GM18867 (cell line): ENCODE measurements around the gene GMPPA.

Experiments
- ATAC-seq: cut with Tn5 transposase; IDR thresholded peaks from one replicate; pipeline ENCODE4 v1.9.1; 2021; ENCODE audit warnings: mild to moderate bottlenecking, moderate library complexity; ENCODE audit not compliant: unreplicated experiment

The GMPPA gene

GRCh38 chr2:219501849-219502248, 3.2 kb downstream of the GMPPA start:
- no peak for ATAC-seq

- ATAC-seq = no peak
Observed at GRCh38 chr2:219502618-219503017, 3.9 kb downstream of the GMPPA start.

DNA sequence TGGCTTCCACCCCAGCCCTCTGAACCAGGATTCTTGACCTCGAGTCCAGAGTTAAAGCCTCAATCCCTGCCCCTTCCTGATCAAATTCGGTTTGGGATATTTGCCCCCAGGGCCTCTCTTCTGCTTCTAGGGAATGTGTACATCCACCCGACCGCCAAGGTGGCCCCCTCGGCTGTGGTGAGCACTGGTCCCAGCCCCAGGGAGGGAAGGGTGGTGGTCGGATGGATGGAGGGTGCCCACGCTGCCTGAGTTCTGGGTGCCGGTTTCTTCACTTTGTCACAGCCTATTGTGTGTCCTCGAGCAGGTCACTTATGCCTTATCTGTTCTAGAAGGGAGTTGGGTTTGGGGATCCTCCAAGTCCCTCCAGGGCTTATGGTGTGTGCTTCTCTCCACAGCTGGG, 6.9 kb downstream of the GMPPA start:
- ATAC-seq = no peak

GRCh38 chr2:219506153-219506801, 7.6 kb downstream of the GMPPA start:
- ATAC-seq = no peak

DNA sequence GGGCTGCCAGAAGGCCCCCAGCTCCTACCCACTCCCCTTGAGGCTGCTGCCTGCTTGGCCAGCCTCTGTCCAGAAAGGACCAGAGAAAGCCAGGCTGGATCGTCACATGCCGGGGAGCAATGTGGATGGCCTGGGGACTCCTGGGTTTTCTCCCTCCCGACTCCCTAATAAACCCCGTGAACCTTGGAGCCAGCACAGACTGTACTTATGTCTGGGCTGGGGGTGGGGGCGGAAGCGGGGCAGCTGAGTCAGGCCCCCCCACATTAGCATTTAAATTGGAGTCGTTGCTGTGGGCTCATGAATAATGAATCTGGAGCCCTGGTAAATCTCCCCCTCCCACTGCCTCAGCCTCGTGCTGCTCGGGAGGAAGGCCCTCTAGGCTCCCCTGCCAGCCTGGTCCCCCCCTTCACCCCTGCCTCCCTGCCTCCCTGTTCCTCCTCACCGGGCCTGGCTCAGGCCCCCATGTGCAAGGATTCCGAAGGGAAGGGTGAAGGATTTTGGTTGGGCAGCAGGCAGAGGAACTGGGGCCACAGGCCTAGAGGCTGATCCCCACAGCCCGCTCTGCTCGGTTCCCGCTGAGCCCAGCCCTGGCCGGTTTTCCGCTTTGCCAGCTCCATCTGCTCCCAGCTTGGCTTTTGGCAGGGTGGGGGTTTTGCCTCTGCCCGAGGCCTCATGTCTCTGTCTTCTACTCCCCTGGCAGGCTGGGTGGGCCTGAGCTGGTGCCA, 8.3 kb downstream of the GMPPA start:
- ATAC-seq = no peak

DNA sequence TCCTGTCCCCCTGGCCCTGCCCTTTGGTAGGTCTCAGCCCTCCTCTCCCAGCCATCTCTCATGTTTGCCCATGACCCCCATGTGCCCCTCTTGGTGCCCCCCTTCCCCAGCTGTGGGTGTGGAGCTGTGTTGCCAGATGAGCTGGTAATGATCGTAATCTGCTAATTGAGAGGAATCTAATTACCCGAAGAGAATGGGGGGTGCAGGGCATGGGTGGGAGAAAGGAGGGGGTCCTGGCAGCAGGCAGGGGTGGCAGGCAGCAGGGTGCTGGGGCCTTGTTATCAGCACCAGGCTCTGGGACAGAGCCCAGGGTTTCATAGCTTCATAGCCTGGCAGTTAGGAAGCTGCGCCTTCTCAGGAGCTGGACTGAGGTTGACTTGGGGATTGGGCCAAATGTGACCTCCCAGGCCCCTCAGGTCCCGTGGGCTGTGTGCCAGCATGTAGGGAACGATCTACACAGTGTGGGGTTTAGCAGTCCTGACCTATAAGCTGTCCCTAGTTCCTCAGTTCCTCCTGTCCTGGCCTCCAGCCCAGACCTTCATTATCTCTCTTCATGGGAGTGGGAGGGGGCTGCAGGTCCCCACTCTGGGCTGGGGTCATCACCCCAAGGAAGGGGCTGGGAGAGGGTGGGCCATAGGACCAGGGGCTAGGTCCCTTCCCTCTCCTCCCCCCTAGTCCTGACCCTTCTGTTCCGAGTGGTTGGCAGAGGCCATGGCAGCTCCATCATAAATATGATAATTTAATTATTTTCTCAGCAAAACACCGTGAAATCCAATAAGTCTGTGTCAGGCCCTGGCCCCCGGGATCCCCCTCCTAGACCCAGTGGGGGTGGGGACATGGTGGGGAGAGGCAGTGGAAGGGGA, 9.1 kb downstream of the GMPPA start:
- no peak for ATAC-seq

GRCh38 chr2:219508444-219508734, 9.7 kb downstream of the GMPPA start:
- ATAC-seq = no peak

DNA sequence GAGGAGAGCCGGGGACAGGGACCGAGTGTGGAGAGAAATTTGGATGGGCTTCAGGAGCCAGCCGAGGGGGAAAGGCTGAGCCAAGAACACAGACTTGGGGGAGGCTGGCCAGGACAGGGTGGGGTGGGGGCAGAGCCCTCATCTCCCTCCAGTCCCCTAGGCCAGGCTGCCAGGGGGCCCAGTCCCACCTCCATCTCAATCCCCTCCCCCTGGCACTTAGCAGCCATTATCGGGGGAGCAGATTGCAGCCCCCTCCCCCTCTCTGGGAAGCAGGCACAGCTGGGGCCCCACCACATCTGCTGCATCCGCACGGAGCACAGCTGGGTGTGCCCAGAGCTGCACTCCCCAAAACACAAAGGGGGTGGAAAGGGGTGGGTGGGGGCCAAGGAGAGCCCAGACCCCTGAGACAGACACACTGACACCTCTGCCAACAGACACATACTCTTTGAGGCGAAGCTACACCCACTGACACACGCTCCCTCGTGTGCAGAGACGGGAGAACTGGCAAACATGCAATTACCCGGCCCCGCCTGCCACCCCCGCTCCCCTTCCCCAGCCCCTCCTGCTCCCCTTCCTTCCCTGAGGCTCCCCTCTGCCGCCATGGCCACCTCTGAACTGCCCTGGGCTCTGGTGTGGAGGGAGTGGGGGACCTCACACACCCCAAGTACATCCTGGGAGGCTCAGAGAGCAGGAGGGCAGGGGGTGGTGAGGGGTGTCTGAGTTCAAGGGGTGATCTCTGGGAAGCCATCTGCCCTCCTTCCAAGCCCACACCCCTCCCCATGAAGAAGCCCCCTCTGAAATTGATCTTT, 10.5 kb downstream of the GMPPA start:
- ATAC-seq = peak; percentile 18

GRCh38 chr2:219509780-219510511, 11.3 kb downstream of the GMPPA start:
- peak; percentile 61 for ATAC-seq

- no peak for ATAC-seq
Observed at GRCh38 chr2:219510512-219511135, 11.9 kb downstream of the GMPPA start.

DNA sequence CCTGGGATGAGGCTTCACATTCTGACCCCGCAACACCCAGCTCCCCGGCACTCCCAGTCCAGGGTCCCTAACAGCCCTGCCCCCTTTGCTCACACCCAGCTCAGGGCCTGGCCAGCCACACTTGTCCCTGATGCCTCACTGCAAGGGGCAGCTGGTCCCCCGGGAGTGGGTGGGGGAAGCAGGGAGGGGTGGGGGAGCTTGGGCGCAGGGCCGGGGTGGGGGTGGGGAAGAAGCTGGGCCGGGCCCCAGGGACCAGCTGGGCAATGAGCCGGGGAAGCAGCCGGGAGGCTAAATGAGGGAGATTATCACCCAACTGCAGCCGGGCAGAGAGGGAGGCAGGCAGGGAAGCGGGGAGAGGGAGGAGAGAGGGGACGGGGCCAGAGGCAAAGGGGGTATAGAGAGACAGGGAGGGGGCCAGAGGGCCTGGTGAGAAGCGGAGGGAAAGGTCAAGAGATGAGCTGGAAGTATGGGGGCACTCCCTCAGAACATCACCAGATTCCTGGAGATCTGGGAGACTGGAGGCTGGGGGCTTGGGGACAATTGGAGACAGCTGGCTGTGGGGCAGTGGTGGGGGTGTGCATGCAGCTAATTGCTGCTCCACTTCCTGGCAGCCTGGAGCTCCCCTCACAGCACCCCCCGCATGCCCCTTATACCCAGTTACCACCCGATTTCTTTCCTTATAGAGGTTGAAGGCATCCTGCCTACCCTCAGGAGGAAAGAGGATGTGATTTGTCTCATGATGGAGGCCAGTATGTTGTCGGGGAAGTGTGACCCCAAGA, 13.0 kb downstream of the GMPPA start:
- no peak for ATAC-seq

DNA sequence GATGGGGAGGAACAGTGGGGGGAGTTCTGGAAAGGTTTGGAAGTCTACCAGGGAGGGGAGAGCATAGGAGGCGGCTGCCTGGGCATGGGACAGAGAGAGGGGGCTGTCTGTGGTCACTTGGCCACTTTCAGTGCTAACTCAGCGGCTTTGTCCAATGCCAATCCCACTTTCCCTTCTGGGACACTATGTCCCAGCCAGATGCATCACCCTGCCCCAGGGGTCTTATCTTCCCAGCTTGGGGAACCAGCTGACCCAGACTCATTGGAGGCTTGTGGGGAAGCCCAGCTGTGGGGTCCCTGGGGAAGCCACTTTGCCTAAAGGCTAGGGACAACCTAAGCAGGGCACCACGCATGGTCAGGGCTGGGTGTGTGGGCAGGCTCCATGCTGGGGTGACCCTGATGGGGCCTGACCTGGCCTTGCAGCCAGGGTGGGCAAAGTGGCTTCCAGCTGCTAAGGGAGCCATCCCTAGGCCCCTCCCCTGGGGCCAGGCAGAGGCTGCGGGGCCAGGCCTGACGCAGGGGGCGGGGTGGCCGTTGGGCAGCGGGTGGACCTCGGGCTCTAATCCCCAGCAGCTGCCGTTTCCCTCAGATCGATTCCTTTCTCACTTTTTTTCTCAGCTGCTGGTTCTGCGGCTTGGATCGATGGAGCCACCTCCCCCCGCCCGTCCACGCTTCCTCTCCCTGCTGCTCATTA, 14.0 kb downstream of the GMPPA start:
- no peak for ATAC-seq

DNA sequence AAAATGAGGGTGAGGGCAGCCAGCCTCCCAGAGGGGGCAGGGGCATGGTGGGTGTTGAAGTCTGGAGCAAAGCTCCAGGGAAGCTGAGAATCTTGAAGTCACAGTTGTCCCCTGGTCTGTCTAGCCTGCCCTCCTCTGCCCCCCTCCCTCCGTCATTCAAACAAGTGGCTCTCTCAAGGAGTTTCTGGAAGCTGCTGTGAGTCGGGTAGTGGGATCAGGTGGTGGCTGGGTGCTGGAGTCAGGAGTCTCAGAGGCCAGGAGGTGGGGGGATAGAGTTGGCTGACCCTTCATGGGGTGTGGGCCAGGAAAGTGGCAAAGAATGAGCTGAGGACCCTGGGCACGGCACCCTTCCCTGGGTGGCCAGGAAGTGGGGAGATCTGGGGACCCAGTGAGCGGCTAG, 15.1 kb downstream of the GMPPA start:
- no peak for ATAC-seq

GRCh38 chr2:219514196-219514761, 15.6 kb downstream of the GMPPA start, which contains the start of gene ASIC4:
Gene ASIC4 (plus strand): TSS chr2:219514482. CDS start chr2:219514725, 243 bp downstream.
- ATAC-seq = no peak

GRCh38 chr2:219514836-219515235, 16.1 kb downstream of the GMPPA start:
- ATAC-seq = no peak

DNA sequence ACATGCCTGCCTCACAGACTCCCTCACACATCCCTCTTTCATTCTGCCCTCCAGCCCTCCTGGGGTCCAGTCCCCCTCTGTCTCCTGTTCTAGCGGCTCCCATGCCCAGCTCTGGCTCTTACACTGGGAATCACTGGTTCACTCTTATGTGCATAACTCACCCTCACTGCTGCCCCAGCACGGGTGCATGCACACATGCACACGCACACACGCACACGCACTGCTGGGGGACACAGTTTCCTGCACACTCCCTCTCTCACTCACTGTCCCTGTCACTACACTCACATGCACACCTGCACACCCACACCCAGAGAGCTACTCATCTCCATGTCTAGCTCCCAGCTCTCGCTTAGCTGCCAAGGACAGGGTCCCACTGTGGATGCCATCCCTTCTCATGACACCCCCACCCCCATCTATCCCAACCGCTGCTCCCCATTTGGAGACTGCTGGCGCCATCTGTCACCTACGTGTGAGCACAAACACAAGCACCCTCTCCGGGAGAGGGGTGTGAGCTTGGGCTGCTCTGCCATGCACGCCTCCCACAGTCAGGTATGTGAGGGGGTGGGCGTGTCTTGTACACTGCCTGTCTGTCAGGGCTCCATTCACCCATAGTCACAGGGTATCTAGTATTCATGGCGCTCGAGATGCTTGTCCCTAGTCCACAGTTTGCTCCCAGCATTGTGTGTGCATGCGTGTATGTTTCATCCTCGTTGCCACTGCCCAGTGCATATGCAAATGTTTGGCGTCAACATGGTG, 17.4 kb downstream of the GMPPA start:
- no peak for ATAC-seq

DNA sequence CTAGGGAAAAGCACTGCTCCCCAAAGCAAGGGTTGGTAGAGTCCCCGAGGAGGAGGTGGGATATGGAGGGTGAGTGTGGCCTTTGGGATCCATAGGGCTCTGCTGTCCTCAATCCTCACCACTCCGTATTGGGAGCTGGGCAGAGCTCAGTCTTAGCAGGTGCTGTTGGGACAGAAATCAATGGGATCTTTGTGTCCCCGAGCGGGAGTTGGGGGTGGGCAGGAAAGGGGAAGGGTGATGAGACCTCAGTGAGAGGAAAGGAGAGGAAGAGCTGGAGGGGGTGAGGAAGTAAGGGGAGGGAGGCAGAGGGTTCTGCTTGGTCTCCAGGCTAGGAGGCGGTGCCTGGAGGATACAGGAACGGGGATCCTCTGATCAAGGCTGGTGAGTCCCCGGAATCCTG, 18.2 kb downstream of the GMPPA start:
- no peak for ATAC-seq
